Measurements from ENCODE around the gene IL37.
"Not testable (repeated sequence)": the region's sequence is repeated elsewhere in the genome, so short reads cannot be mapped to it uniquely, and the experiment has no call there.

IL37 gene

DNA sequence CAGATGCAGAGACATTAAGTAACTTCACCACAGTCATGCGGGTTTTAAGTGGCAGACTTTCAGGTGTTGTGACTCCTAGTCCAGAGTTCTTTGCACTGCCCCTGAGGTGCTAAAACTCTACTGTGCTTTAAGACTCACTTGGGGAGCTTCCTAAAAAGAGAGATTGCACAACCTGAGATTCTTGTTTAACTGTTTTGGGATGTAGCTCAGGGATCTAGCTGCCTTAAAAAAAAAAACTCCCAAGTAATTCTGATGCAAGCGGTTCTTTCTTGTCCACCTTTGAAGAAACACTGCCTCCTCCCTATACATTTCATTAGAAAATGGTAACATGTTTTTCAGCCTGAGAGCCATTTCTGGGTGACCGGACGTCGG lies 13.0 kb downstream of the IL37 start:
- DNase-seq: no peak

DNA sequence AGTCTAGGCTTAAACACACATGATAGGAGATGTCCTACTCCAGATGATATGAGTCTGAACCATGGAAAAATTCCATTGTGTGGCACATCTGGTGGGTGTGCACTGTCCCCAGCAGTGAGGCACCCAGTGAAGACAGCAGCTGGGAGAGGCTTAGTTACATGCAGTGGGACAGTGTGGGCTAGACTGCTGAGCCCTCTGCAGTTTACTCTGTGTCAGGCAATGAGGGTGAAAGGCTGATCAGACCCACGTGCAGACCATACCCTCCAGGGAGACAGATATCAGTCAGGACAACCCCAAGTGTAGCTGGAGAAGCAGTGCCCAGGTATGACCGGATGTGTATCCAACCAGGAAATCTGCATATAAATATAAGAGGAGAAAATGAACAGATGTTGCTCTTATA lies 13.4 kb downstream of the IL37 start:
- DNase-seq: no peak

DNA sequence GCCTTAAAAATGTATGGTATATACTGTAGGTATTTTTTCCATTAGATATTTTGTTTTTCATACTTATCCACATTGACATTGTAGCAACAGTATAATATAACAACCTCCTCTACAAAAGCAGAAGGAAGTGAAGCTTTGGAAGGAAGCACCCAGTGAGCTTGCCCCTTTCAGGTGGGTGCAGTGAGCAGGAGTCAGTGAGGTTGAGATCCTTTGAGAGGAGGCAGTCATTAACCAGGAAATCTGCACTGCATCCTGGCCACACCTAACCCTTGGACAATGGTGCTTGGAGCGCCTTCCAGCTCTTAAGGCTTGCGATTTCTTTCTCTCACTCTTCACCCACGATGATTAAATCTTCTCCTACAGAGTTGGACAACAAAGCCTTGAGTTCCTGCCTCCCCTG lies 13.9 kb downstream of the IL37 start:
- DNase-seq: no peak

DNA sequence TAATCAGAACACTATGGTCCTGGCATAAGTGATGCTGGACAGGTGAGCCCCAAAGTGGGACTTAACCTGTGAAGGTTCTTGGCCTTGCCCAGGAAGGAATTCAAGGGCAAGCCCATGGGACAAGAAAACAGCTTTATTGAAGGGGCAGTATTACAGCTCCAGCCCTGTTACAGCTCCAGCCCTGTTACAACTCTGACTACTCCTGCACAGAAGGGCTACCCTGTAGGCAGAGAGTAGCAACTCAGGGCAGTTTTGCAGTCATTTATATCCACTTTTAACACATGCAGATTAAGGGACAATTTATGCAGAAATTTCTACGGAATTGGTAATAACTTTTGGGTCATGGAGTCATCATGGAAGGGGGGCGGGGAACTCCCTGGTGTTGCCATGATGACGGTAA lies 15.7 kb downstream of the IL37 start:
- DNase-seq: no peak

DNA sequence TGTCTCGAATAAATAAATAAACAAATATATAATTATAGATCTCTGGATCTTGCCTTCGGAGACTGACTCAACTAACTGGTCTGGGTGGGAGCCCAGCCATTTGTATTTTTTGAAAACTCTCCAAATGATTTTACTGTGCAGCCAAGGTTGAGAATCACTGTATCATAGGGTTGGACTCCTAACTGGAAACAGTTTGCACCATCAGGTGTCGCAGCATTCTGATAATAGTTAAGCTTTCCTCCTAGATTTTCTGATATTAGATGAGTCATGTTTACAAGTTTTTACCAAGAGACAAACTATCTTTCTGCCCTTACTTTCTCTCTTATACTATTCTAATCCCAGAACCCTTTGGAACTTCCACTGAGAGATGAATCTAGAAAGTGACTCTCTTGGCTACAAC lies 16.8 kb downstream of the IL37 start:
- DNase-seq: no peak

DNA sequence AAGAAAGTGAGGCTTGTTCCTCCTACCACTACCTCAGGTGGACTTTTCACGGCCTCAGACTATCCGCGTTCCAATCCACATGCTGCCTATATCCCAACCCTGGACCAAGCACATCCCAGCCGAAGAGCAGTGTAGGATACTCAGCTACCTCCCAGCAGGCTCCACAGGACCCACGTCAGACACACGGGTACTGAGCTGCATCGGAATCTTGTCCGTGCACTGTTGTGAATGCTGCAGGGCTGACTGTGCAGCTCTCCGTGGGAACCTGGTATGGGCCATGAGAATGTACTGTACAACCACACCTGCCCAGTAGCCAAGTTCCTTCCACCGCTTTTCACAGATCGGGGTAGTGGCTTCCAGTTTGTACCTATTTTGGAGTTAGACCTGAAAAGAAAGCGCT lies 22.3 kb downstream of the IL37 start:
- DNase-seq: no peak

DNA sequence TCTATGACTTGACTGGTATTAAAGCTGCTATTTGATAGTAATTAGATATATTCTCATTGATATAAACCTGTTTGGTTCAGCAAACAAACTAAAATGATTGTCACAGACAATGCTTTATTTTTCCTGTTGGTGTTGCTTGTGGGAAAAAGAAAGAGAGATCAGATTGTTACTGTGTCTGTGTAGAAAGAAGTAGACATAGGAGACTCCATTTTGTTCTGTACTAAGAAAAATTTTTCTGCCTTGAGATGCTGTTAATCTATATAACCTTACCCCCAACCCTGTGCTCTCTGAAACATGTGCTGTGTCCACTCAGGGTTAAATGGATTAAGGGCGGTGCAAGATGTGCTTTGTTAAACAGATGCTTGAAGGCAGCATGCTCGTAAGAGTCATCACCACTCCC lies 23.2 kb downstream of the IL37 start:
- not testable (repeated sequence) for DNase-seq

DNA sequence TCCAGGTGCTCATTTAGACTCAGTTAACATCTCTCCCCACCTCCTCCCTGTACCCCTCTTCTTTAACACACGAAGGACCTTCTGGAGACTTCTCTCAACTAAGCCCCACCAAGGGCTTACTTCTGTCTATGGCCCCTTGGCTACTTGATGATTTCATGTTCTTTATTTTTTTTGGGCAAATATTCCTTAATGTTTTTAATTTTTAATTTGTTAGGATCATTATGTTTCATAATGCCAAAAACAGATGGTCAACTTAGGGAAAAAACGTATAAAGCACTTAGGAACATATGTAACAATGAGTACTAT lies 25.9 kb downstream of the IL37 start:
- DNase-seq: no peak

DNA sequence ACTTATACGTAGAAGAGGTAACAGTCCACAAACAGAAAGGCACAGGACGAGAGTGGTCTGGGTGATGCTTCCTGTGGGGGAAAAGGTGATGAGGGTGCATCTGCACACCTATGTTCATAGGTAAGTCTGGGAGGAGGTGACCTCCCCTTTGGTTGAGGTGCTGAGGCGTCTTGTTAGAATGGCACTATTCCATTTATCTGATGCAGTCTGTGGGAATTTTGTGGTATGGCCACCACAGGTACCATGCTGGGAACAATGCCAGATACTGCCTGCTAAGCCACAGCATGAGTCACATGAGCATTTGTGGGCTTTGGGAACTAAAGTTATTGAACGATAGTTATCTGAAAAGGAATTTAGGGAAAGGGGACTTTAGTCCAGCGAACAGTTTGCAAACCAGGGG lies 27.9 kb downstream of the IL37 start:
- DNase-seq: no peak

DNA sequence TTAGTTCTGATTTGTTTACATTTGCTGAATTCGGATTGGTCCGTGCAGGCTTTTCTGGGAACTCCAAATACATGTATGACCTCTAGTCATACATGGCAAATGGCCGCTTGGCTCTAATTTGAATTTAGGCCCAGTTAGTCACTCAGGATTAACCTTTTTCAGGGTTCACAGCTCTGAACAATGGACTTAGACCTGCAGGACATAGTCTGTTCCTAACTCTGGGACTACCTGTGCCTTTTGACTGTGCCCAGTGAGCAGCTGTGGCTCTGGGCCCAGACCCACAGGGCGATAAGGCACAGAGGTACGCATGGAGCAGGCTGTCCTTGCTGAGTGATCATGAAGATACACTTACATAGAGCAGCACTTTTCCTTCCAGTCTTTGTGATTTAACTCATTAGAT lies 28.5 kb downstream of the IL37 start:
- no peak for DNase-seq

DNA sequence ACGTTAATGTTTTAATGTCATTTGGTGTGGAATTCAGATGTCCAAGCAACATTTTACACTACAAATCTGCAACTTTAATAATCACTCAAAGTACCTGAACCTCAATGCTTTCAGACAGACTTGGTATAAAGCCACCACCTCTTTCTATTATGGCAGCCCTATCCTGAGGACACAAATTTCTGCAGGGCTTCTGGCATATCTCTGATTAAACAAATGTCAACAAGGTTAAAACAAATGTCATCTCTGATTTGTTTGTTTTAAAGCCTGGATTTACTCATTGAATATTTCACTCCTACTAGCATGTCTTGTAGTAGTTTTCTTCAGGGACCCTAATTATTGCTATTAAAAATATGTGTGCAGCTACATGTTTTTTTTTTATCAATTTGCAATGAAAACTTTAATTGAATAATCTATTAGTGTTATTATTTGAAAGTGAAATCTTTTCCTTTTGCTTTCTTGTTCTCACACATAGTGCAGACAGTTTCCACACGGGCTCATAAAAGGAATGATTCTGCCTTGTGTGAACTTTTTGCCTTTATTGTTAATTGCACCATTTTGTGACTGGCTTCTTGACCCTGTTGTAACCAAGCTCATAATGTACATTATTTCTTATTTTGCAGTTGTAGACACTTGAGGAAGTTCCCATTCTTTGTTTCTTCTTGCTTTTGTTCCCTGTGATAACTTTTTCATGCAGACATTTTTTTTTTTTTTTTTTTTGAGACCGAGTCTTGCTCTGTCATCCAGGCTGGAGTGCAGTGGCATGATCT lies 30.1 kb downstream of the IL37 start:
- DNase-seq: no peak

DNA sequence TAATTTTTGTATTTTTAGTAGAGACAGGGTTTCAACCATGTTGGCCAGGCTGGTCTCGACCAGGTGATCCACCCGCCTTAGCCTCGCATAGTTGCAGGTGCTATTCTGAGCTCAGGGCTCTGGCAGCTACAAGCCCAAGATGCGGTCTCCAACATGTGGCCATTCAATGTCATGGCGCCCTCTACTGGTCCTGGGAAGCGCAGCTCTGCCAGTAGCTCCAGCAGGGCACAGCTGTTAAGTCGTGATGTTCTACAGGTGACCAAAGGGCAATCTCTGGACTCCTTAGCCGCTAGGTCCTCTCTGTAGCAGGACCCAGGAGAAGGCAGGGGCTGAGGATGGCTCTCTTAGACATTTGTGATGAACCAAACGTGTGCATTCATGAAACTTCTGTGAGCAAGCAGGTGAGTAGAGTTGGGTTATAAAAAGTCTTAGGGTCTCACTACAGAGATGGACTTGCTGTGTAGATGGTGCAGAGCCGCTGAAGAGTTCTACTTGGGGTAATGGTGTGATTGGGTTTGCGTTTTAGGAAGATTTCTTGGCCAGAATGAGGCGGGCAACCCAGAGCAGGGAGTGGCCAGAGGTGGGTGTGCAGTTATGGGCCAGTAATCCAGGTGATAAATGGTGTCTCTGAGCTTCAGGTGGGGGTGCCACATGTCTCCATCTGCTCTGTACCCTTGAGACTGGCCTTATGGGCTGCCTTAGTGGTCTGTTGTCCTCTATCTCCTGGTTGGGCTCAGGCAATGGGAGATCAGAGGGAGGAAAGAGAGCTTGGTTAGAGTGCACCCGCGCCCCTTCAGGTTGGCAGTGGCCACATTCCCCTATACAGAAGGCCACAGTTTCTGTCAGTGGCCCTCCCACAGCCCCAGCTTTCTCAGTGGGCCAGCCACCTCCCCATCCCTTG lies 31.0 kb downstream of the IL37 start:
- peak; percentile 61 for DNase-seq

DNA sequence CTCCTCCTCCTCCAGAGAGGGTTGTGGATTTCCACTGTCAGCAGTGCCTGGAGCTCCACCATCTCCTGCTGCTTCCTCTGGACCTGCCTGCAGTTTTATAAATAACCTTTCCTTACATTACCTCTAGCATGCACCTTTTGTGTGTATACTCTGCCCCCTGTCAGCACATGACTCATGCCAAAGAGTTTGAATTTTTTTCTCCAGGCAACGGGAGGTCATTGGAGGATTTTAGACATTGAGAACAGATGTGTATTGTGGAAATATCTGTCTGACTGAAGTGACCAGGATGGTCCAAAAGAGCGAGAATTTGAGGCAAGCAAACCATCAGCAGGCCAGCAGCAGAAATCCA lies 31.7 kb downstream of the IL37 start:
- DNase-seq: no peak

DNA sequence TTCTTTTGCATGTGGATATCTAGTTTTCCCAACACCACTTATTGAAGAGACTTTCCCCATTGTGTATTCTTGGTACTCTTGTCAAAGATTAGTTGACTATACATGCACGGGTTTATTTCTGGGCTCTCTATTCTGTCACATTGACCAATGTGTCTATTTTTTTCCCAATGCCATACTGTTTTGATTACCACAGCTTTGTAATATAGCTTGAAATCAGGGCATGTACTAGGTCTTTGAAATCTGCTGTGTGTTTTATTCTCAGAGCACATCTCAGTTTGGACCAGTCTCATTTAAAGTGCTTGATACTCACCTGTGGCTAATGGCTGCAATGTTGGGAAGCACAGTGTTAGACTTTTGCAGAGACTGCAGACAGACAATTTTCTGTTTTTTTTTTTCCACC lies 34.0 kb downstream of the IL37 start:
- DNase-seq: no peak

DNA sequence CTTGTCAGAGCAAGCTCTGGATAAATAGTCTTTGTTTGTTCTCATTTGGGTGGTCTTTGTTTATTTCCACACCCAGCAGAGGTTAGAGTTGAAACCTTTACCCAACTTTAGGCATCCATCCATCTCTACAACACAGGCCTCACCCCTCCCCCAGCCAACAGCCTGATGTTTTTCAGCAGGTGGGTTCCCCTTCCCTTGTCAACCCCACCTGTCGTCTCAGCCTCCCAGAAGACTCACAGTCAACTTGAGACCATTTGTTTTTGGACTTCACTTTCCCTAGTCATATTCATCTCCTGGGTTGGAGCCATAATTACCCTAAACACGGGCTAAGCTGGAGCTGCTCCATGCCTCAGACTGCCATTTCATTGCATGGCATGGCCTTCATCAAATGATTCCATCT lies 35.1 kb downstream of the IL37 start:
- no peak for DNase-seq

DNA sequence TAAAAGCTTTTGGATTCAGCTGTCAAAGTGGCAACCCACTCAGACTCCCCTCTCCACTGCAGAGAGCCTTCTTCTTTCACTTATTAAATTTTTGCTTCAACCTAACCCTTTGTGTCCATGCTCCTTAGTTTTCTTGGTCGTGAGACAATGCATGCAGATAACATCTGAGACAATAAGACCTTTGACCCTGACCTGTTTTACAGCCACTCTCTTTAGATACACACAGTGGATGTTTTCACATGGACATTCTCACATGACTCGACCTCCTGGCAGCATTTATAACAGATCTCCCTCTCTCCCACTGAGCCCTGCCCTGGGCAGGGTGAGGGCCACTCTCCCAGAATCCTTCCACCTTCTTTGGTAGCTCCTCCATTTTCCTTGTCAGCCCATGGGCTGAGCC lies 36.4 kb downstream of the IL37 start:
- no peak for DNase-seq

DNA sequence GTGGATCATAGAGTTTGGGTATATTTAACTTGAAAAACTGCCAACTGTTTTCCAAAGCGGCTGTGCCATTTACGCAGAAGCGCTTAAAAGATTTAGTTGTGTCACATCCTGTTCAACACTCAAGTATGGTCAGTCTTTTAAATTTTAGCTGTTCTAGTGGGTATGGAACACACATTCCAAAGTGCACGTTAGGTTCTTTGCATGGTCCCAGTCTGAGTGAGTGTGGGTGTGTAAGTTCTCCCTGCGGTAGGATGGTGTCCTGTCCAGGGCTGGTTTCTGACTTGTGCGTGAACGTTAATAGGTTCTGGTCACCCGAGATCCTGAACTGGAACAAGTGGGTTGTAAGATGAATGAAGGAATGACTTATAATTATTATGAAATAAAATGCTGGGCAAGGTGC lies 38.5 kb downstream of the IL37 start:
- DNase-seq: no peak

DNA sequence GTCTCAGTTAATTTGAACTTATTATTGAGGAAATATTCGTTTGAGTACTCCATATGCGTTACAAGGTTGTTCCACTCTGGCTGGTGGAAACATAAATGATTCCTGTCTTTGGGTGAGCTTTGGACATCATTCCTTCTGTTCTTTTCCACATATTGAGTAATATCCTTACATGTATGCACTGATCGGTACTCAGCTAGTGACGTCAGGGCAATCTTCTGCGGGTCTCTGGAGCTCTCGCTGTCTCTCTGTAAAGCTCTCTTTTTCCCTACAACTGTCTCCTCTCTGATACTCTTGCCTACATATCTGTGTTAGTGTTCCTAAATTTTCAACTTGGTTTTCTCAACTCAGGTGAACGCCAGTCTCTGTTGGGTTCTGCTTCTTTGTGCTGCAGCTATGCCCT lies 43.4 kb downstream of the IL37 start:
- DNase-seq: no peak

DNA sequence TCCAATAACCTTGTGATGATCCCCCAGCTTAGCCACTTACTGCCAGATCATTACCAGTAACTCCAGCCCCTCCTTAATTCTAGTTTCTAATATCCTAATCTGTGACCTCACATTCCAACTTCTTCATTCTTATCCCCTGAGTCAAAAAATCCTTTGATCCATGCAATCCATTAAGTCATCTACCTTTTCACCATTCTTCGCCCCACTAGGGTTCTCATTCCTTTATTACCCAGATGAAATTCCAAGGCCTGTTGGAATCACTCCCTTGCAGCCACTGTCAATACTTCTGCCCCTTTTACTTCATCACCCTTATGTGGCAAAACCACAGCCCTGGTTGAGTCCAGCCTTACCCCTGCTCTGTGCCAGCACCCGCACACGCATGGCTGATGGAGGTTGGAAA lies 46.5 kb downstream of the IL37 start:
- DNase-seq: no peak

DNA sequence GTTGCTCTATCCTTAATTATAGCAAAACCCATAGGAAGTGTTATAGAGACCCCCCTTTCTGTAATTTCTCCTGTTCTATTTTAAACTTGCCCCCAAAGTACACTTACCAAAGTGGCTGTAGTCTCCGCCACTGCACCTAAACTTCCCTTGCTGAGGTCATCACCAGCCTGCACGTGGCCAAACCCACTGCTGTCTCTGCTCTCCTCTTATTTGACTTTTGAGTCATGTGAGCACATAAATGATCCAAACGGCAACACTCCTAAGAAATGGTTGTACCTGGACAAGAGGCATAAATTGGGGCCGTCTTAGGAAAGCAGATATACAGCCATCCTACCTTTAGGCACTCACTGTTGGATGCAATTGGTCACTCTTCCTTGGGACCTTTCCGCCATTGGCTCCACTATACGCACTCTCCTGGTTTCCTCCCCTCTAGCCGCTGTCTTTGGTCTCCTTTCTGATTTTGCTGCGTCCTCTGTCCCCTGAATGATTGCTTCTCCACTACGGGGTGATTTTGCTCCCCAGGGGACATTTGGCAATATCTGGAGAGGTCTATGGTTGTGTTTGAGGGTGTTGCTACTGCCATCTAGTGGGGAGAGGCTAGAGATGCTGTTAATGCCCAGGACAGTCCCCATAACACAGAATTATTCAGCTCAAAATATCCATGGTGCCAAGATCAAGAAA lies 47.6 kb downstream of the IL37 start:
- peak; percentile 14 for DNase-seq

DNA sequence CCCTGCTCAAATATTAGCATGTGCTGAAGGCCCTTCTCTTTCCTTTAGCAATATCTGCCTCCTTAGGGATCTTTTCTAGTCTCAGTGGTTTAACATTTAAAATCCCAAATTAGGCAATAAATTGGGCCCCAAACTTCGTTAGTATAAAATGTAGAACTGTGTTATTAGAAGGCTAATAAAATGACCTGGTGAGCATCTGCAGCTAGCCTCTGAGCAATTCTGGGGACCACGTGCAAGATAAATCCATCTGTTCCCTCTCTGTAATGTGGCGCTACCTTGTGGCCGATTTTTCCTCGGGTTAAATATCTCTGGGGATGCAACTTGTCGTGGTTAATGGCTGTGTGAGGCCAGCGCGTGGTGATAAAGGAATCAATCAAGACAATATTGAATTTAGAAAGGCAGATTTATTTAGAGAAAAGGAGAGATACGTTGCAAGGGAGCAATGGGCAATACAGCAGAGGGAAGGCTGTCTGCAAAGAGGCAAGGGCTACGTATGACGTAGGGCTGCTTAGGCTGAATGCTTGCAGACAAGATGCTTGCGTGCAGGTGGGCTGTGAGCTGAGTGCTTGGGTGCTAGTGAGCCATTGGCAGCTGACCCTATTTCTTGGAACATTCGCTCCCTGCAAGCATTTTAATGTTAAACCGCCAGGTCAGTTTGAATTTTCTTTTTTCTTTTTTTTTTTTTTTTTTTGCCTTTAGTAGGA lies 48.3 kb downstream of the IL37 start:
- DNase-seq: no peak

DNA sequence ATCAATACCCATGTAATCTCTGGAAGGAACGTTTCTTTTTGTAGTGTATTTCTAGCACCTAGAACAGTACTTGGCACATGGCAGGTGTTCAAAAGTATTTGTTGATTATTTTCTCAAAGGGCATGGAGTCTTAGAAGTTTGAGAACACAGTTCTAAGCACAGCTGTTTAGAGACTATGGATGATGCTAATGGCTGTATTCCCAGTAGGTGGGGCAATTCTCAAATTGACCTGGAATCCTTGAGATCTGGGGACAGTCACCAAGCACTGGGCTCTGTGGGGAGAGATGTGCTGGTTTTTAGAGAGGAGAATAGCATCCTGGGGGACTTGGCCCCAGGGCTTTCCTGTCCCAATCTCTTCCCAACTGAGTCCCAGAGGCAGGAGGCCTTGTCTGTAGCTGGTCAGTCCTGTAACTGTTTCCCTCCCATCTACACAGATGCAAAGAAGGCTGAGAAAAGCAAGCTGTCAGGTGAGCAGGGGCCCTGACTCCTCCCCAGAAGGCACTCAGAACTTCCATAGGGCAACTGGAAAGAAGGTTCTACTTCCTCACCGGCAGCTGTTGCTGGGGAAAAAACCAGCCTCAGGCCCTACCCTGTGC lies 49.4 kb downstream of the IL37 start:
- no peak for DNase-seq
